Measurements from ENCODE around the gene SPARC.

- TF ChIP-seq POLR2AphosphoS5 (IDR thresholded peaks at IDR 0.05; ENCODE audit: insufficient read depth in 1 of 2, low read depth in 1 of 2) (no peak), CTCF (IDR thresholded peaks at IDR 0.05) (no peak)
These were observed 17.1 kb upstream of the SPARC start for GRCh38 chr5:151703780-151704179.
